ENCODE measurements around the gene SORCS3.

The SORCS3 gene

GRCh38 chr10:105041956-105042355 is 400.9 kb downstream of the SORCS3 start:
- H3K4me3 ChIP-seq (replicated peaks; ENCODE audit: low read depth, low read length), result no peak overlapping the region
- no peak for DNase-seq (ENCODE audit: extremely low read depth, low read depth)
- TF ChIP-seq CTCF (IDR thresholded peaks at IDR 0.05; ENCODE audit: low read depth, low read length, missing control alignments), result no peak

GRCh38 chr10:105042906-105043552 is 401.9 kb downstream of the SORCS3 start:
- no peak for DNase-seq (ENCODE audit: extremely low read depth, low read depth)
- no peak overlapping the region for H3K4me3 ChIP-seq (replicated peaks; ENCODE audit: low read depth, low read length)
- TF ChIP-seq CTCF (IDR thresholded peaks at IDR 0.05; ENCODE audit: low read depth, low read length, missing control alignments), result no peak

GRCh38 chr10:105044902-105045301 is 403.8 kb downstream of the SORCS3 start:
- H3K4me3 ChIP-seq (replicated peaks; ENCODE audit: low read depth, low read length), result no peak overlapping the region
- no peak for DNase-seq (ENCODE audit: extremely low read depth, low read depth)
- TF ChIP-seq CTCF (IDR thresholded peaks at IDR 0.05; ENCODE audit: low read depth, low read length, missing control alignments), result no peak

GRCh38 chr10:105056413-105056812 is 415.3 kb downstream of the SORCS3 start:
- DNase-seq (ENCODE audit: extremely low read depth, low read depth), result no peak
- no peak overlapping the region for H3K4me3 ChIP-seq (replicated peaks; ENCODE audit: low read depth, low read length)
- no peak for TF ChIP-seq CTCF (IDR thresholded peaks at IDR 0.05; ENCODE audit: low read depth, low read length, missing control alignments)

GRCh38 chr10:105062951-105063350 is 421.9 kb downstream of the SORCS3 start:
- no peak for TF ChIP-seq CTCF (IDR thresholded peaks at IDR 0.05; ENCODE audit: low read depth, low read length, missing control alignments)
- H3K4me3 ChIP-seq (replicated peaks; ENCODE audit: low read depth, low read length), result no peak overlapping the region
- no peak for DNase-seq (ENCODE audit: extremely low read depth, low read depth)

- DNase-seq (ENCODE audit: extremely low read depth, low read depth), result no peak
- TF ChIP-seq CTCF (IDR thresholded peaks at IDR 0.05; ENCODE audit: low read depth, low read length, missing control alignments), result peak; percentile 38
- H3K4me3 ChIP-seq (replicated peaks; ENCODE audit: low read depth, low read length), result no peak overlapping the region
Measured at GRCh38 chr10:105063796-105064195, 422.7 kb downstream of the SORCS3 start.

- no peak for TF ChIP-seq CTCF (IDR thresholded peaks at IDR 0.05; ENCODE audit: low read depth, low read length, missing control alignments)
- H3K4me3 ChIP-seq (replicated peaks; ENCODE audit: low read depth, low read length), result no peak overlapping the region
- DNase-seq (ENCODE audit: extremely low read depth, low read depth), result no peak
Measured at GRCh38 chr10:105068497-105068896, 427.4 kb downstream of the SORCS3 start.

All from HFF-Myc (cell line).